ENCODE data around the gene RAB43. TPM values are rescaled to one million over a fixed set of nuclear protein-coding genes. Genes with fewer than 3 reads are reported as not detected.
"Not testable (repeated sequence)": the region's sequence is repeated elsewhere in the genome, so short reads cannot be mapped to it uniquely, and the experiment has no call there.

RAB43 gene
- total RNA-seq, 1 donor from 2014 or later = 11.4 TPM

DNA sequence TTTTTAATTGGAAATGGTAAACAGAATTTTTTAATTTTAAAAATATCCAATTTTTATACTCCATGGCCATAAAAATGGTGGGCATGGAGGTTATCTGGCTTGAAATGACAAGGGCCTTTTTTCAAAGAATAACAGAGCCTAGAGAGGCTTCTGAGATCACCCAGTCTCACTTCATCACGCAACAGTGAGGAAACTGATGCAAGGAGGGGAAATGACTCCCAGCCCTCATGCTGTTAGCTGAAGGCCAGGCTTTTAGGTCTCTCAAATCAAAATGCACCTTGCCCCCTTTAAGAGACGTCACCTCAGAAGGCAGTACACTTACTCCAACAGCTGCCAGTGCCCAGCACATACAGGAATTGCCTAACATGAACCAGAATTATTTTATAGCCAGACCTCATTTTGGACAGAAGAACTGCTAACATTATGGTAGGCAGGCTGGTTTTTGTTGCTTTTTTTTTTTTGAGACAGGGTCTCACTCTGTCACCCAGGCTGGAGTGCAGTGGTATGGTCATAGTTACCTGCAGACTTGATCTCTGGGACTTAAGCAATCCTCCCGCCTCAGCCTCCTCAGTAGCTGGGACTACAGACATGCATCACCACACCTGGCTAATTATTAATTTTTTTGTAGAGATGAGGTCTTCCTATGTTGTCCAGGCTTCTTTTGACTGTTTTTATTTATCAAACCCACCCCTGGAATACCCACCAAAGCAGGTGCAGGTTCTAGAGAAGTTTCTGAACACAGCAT lies 9.1 kb downstream of the RAB43 start:
- Mint-ChIP-seq H3K4me1 (peaks cover 16% of the 10 kb centered on the region), H3K27me3 (ENCODE audit: low read depth) (no peaks in the 10 kb centered on the region), H3K27ac (ENCODE audit: unreplicated experiment) (no peak overlapping the region), H3K9me3 (no peaks in the 10 kb centered on the region), H3K36me3 (ENCODE audit: low read depth) (no peaks in the 10 kb centered on the region), H3K4me3 (no peak overlapping the region)
- DNase-seq (ENCODE audit: low read depth, low spot score) = no peak
- TF ChIP-seq, protein P1, sequence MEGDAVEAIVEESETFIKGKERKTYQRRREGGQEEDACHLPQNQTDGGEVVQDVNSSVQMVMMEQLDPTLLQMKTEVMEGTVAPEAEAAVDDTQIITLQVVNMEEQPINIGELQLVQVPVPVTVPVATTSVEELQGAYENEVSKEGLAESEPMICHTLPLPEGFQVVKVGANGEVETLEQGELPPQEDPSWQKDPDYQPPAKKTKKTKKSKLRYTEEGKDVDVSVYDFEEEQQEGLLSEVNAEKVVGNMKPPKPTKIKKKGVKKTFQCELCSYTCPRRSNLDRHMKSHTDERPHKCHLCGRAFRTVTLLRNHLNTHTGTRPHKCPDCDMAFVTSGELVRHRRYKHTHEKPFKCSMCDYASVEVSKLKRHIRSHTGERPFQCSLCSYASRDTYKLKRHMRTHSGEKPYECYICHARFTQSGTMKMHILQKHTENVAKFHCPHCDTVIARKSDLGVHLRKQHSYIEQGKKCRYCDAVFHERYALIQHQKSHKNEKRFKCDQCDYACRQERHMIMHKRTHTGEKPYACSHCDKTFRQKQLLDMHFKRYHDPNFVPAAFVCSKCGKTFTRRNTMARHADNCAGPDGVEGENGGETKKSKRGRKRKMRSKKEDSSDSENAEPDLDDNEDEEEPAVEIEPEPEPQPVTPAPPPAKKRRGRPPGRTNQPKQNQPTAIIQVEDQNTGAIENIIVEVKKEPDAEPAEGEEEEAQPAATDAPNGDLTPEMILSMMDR (conservative IDR thresholded peaks at IDR 0.05) = no peak

GRCh38 chr3:129111076-129111780 lies 10.4 kb downstream of the RAB43 start:
- not testable (repeated sequence) for H3K4me1 Mint-ChIP-seq; H3K4me3 Mint-ChIP-seq; H3K9me3 Mint-ChIP-seq; H3K27ac Mint-ChIP-seq (ENCODE audit: unreplicated experiment); H3K36me3 Mint-ChIP-seq (ENCODE audit: low read depth); H3K27me3 Mint-ChIP-seq (ENCODE audit: low read depth); DNase-seq (ENCODE audit: low read depth, low spot score)

- no peaks in the 10 kb centered on the region for H3K36me3 Mint-ChIP-seq (ENCODE audit: low read depth)
- no peaks in the 10 kb centered on the region for H3K27me3 Mint-ChIP-seq (ENCODE audit: low read depth)
- H3K27ac Mint-ChIP-seq (ENCODE audit: unreplicated experiment) = peak overlapping the region; percentile 71
- H3K4me1 Mint-ChIP-seq = no peaks in the 10 kb centered on the region
- no peak overlapping the region for H3K4me3 Mint-ChIP-seq
- no peaks in the 10 kb centered on the region for H3K9me3 Mint-ChIP-seq
- TF ChIP-seq, protein P1 (conservative IDR thresholded peaks at IDR 0.05) = no peak
- no peak for DNase-seq (ENCODE audit: low read depth, low spot score)
Observed at GRCh38 chr3:129107793-129108192, 13.8 kb downstream of the RAB43 start.

GRCh38 chr3:129106866-129107565 lies 14.6 kb downstream of the RAB43 start:
- Mint-ChIP-seq H3K4me3 (no peak overlapping the region), H3K27ac (ENCODE audit: unreplicated experiment) (no peak overlapping the region), H3K27me3 (ENCODE audit: low read depth) (no peaks in the 10 kb centered on the region), H3K36me3 (ENCODE audit: low read depth) (no peaks in the 10 kb centered on the region), H3K9me3 (no peaks in the 10 kb centered on the region), H3K4me1 (no peaks in the 10 kb centered on the region)
- TF ChIP-seq, protein P1 (conservative IDR thresholded peaks at IDR 0.05) = no peak
- no peak for DNase-seq (ENCODE audit: low read depth, low spot score)

DNA sequence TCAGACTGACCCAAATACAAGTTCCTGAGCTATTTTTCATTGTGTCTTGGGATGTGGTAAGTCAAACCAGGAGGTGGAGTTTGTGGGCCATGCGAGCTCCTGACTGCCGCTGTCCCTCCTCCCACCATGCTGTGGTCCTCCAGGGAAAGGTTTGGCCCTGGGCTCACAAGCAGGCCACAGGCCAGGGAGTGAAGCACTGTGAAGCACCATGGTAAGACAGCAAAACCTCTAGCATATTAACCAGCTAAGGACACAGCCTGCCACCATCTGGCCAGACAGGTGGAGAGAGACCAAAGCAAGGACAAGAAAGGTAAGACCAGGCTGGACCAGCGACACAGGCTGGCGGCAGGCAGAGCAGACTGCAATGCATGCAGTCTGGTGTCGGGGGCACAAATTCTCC lies 15.3 kb downstream of the RAB43 start:
- Mint-ChIP-seq H3K36me3 (ENCODE audit: low read depth) (no peaks in the 10 kb centered on the region), H3K9me3 (no peaks in the 10 kb centered on the region), H3K27ac (ENCODE audit: unreplicated experiment) (no peak overlapping the region), H3K4me3 (no peak overlapping the region), H3K4me1 (no peaks in the 10 kb centered on the region), H3K27me3 (ENCODE audit: low read depth) (no peaks in the 10 kb centered on the region)
- DNase-seq (ENCODE audit: low read depth, low spot score) = no peak
- TF ChIP-seq, protein P1 (conservative IDR thresholded peaks at IDR 0.05) = no peak

All from neural crest cell (in vitro differentiated cells).